Measurements from ENCODE around the gene SMG6. TPM values are rescaled to one million over a fixed set of nuclear protein-coding genes. Genes with fewer than 3 reads are reported as not detected.

The SMG6 gene
- polyA plus RNA-seq, 4 donors, result 27.8 to 36.6 (median 31.2) TPM

- no peak for DNase-seq (ENCODE audit: low read depth in 4 of 4, low spot score in 2 of 4)
Measured at GRCh38 chr17:2037155-2037554, 266.4 kb downstream of the SMG6 start.

GRCh38 chr17:2035541-2036488 is 267.8 kb downstream of the SMG6 start:
- no peak for DNase-seq (ENCODE audit: low read depth in 4 of 4, low spot score in 2 of 4)

- no peak for DNase-seq (ENCODE audit: low read depth in 4 of 4, low spot score in 2 of 4)
Measured at GRCh38 chr17:2034806-2035540, 268.6 kb downstream of the SMG6 start.

- DNase-seq (ENCODE audit: low read depth in 4 of 4, low spot score in 2 of 4), result no peak
Measured at GRCh38 chr17:2034157-2034556, 269.4 kb downstream of the SMG6 start.

GRCh38 chr17:2033153-2033552 is 270.4 kb downstream of the SMG6 start:
- DNase-seq (ENCODE audit: low read depth in 4 of 4, low spot score in 2 of 4), result no peak

- no peak for DNase-seq (ENCODE audit: low read depth in 4 of 4, low spot score in 2 of 4)
Measured at GRCh38 chr17:2030779-2031163, 272.8 kb downstream of the SMG6 start.

- DNase-seq (ENCODE audit: low read depth in 4 of 4, low spot score in 2 of 4), result peak in 1 of 4 donors; percentile 76
Measured at GRCh38 chr17:2029911-2030778, 273.4 kb downstream of the SMG6 start, which contains the start of gene DPH1. DPH1 (plus strand) TSS chr17:2030153; CDS start chr17:2030170, 17 bp downstream.

- no peak for DNase-seq (ENCODE audit: low read depth in 4 of 4, low spot score in 2 of 4)
Measured at GRCh38 chr17:2028737-2029136, 274.8 kb downstream of the SMG6 start.

GRCh38 chr17:2028234-2028614 is 275.4 kb downstream of the SMG6 start:
- DNase-seq (ENCODE audit: low read depth in 4 of 4, low spot score in 2 of 4), result no peak

GRCh38 chr17:2027528-2028233 is 275.9 kb downstream of the SMG6 start:
- no peak for DNase-seq (ENCODE audit: low read depth in 4 of 4, low spot score in 2 of 4)

- no peak for DNase-seq (ENCODE audit: low read depth in 4 of 4, low spot score in 2 of 4)
Measured at GRCh38 chr17:2025622-2026309, 277.8 kb downstream of the SMG6 start.

- DNase-seq (ENCODE audit: low read depth in 4 of 4, low spot score in 2 of 4), result no peak
Measured at GRCh38 chr17:2025220-2025621, 278.4 kb downstream of the SMG6 start, which contains the start of gene RTN4RL1. RTN4RL1 (minus strand) TSS chr17:2025334; CDS start chr17:2024865, 469 bp downstream.

GRCh38 chr17:2024572-2025219 is 278.9 kb downstream of the SMG6 start:
- DNase-seq (ENCODE audit: low read depth in 4 of 4, low spot score in 2 of 4), result no peak

- no peak for DNase-seq (ENCODE audit: low read depth in 4 of 4, low spot score in 2 of 4)
Measured at GRCh38 chr17:2023692-2024571, 279.7 kb downstream of the SMG6 start.

GRCh38 chr17:2023256-2023655 is 280.3 kb downstream of the SMG6 start:
- DNase-seq (ENCODE audit: low read depth in 4 of 4, low spot score in 2 of 4), result no peak

GRCh38 chr17:2022647-2023240 is 280.8 kb downstream of the SMG6 start:
- DNase-seq (ENCODE audit: low read depth in 4 of 4, low spot score in 2 of 4), result no peak

GRCh38 chr17:2020721-2021120 is 282.9 kb downstream of the SMG6 start:
- no peak for DNase-seq (ENCODE audit: low read depth in 4 of 4, low spot score in 2 of 4)
